ENCODE data around the gene OR52H1. TPM values are rescaled to one million over a fixed set of nuclear protein-coding genes. Genes with fewer than 3 reads are reported as not detected.

Gene OR52H1
- total RNA-seq, 4 donors from 2014 or later, result not detected

- no peak overlapping the region for H3K4me3 ChIP-seq (ENCODE audit: low read depth, poor library complexity, severe bottlenecking)
- no peak for DNase-seq (ENCODE audit: low spot score in 2 of 2)
- intact Hi-C loops (cut with DNase I; ENCODE audit: low total_unique reads), result no loop called here
- TF ChIP-seq CTCF (IDR thresholded peaks at IDR 0.05), result no peak
- no peak for TF ChIP-seq POLR2A (IDR thresholded peaks at IDR 0.05)
- WGBS, 2 donors, result 28 to 68% methylated on average over 3 of the region's 3 CpGs
Observed at GRCh38 chr11:5557751-5558150, 9.4 kb upstream of the OR52H1 start.

- 28 to 49% methylated on average over 3 of the region's 3 CpGs for WGBS, 2 donors
- intact Hi-C loops (cut with DNase I; ENCODE audit: low total_unique reads), result no loop called here
- DNase-seq (ENCODE audit: low spot score in 2 of 2), result no peak
- TF ChIP-seq POLR2A (IDR thresholded peaks at IDR 0.05) (no peak), CTCF (IDR thresholded peaks at IDR 0.05) (no peak)
- H3K4me3 ChIP-seq (ENCODE audit: low read depth, poor library complexity, severe bottlenecking), result no peak overlapping the region
Observed at GRCh38 chr11:5556596-5557188, 8.4 kb upstream of the OR52H1 start.

GRCh38 chr11:5553343-5553742 is 5.0 kb upstream of the OR52H1 start:
- intact Hi-C loops (cut with DNase I; ENCODE audit: low total_unique reads), result no loop called here
- no peak overlapping the region for H3K4me3 ChIP-seq (ENCODE audit: low read depth, poor library complexity, severe bottlenecking)
- TF ChIP-seq CTCF (IDR thresholded peaks at IDR 0.05) (no peak), POLR2A (IDR thresholded peaks at IDR 0.05) (no peak)
- no peak for DNase-seq (ENCODE audit: low spot score in 2 of 2)

GRCh38 chr11:5550440-5551095 is 2.2 kb upstream of the OR52H1 start:
- intact Hi-C loops (cut with DNase I; ENCODE audit: low total_unique reads), result no loop called here
- H3K4me3 ChIP-seq (ENCODE audit: low read depth, poor library complexity, severe bottlenecking), result no peak overlapping the region
- no peak for TF ChIP-seq CTCF (IDR thresholded peaks at IDR 0.05)
- TF ChIP-seq POLR2A (IDR thresholded peaks at IDR 0.05), result no peak
- no peak for DNase-seq (ENCODE audit: low spot score in 2 of 2)
- WGBS, 2 donors, result 64 to 81% methylated on average over 5 of the region's 5 CpGs

- intact Hi-C loops (cut with DNase I; ENCODE audit: low total_unique reads), result no loop called here
- no peak overlapping the region for H3K4me3 ChIP-seq (ENCODE audit: low read depth, poor library complexity, severe bottlenecking)
- TF ChIP-seq POLR2A (IDR thresholded peaks at IDR 0.05), result no peak
- no peak for TF ChIP-seq CTCF (IDR thresholded peaks at IDR 0.05)
- DNase-seq (ENCODE audit: low spot score in 2 of 2), result no peak
- 100% methylated on average over 1 of the region's 1 CpG for WGBS, 2 donors
Observed at GRCh38 chr11:5547982-5548381, 358 bp downstream of the OR52H1 start.

GRCh38 chr11:5546457-5546856 is 1.9 kb downstream of the OR52H1 start:
- 79% methylated on average over 3 of the region's 3 CpGs for WGBS, 2 donors
- TF ChIP-seq POLR2A (IDR thresholded peaks at IDR 0.05) (no peak), CTCF (IDR thresholded peaks at IDR 0.05) (no peak)
- no peak for DNase-seq (ENCODE audit: low spot score in 2 of 2)
- no peak overlapping the region for H3K4me3 ChIP-seq (ENCODE audit: low read depth, poor library complexity, severe bottlenecking)
- intact Hi-C loops (cut with DNase I; ENCODE audit: low total_unique reads), result no loop called here

Data from lower leg skin (tissue), 4 donors.